Activated gamma-delta T cell (primary cell): ENCODE measurements around the gene ASIC2.

Experiments
- DNase-seq: peaks from one replicate; lab custom pipeline; 2025; lab: John Stamatoyannopoulos, UW

Gene ASIC2

GRCh38 chr17:33243732-33244131 is 49.4 kb downstream of the ASIC2 start:
- DNase-seq: no peak

- DNase-seq: no peak
Measured at GRCh38 chr17:33242375-33243124, 50.5 kb downstream of the ASIC2 start.

DNA sequence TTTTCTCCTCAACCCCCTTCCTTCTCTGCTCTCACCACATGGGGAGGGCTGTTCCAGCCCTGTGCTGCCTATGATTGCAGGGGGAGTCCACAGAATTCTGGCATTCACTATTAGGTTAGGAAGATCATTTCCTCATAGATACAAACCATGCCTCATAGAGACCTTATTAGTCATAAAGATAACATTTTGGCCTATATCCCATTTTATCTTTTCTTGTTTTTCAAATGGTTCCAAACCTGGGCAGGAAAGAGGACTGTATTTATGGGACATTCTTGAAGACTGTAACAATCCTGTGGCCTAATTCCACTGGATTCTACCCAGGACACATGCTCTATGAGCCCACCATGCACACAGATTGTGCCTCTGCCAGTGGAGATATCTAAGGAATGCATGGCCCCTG is 51.7 kb downstream of the ASIC2 start:
- DNase-seq: no peak

DNA sequence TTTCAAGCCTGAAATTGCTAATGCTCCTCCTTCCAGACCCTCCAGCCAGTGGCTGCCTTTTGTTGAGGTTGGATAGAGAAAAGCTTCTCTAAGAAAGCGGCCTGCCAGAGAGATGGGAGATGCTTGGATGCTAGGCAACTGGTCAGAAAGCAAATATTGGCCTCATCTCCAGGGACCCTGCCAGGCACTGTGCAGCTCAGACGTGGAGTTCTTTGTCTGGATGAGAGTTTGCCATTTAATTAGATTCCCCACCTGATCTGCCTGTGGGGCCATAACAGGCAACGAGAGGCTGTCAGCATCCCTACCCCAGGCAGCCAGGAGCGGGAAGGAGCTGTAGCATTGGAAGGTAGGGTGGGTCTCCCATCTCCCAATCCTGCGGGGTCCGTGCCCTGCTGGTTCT is 52.7 kb downstream of the ASIC2 start:
- DNase-seq: no peak

- DNase-seq: no peak
Measured at GRCh38 chr17:33239702-33240101, 53.4 kb downstream of the ASIC2 start.

GRCh38 chr17:33234930-33235685 is 58.0 kb downstream of the ASIC2 start:
- no peak for DNase-seq

DNA sequence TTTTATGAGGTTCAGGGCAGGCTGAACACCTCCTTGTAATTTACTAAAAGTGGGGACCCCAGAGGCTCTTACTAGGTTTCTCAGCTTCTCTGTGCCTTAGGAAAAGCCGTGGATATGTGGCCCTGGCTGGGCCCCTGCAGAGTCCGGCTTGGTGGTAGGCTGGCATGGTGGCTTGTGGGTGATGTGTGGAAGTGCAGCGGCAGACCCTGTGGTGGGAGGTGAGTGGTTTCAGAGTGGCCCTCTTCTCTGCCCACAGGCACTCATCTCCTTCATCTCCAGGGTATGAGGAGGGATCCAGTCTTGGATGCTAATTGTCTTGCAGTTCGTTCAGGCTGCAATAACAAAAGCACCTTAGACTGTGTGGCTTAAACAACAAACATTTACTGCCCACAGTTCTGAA is 58.9 kb downstream of the ASIC2 start:
- DNase-seq: no peak

GRCh38 chr17:33233811-33234177 is 59.3 kb downstream of the ASIC2 start:
- DNase-seq: no peak

DNA sequence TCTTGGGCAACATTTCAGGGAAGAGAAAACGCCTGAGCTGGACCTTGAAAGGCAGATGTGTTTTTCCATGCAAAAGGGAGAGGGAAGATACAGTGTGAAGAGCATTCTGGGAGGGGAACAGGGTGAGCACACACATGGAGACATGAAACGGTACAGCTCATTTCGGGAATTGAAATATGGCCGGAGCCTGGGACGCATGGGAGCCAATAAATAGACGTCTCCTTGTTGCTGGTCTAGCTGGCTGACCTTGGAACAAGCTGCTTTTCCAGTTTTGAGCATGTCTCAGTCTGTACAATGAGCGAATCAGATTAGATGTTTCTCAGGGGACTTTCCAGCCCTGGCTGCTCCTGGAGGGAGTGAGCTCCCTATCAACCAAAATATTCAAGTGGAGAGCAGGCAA is 63.6 kb downstream of the ASIC2 start:
- no peak for DNase-seq

DNA sequence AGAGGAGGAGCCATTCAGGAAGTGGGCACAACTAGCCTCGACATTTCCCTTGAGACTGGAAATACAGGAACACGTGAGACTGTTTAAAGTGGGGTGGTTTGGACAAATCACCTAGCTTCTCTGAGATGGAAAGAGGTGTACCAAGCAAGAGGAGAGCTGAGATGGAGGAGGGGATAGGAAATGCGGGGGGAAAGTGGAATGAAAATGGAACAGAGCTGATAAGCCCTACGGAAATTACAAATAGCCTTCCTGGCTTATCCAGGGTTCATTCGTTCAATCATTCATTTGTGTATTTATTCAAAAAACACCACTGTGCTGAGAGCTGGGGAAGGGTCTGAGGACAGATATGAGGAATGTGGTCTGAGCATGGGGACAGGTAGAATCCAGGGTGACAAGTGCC is 64.1 kb downstream of the ASIC2 start:
- no peak for DNase-seq

- no peak for DNase-seq
Measured at GRCh38 chr17:33228548-33228947, 64.5 kb downstream of the ASIC2 start.

DNA sequence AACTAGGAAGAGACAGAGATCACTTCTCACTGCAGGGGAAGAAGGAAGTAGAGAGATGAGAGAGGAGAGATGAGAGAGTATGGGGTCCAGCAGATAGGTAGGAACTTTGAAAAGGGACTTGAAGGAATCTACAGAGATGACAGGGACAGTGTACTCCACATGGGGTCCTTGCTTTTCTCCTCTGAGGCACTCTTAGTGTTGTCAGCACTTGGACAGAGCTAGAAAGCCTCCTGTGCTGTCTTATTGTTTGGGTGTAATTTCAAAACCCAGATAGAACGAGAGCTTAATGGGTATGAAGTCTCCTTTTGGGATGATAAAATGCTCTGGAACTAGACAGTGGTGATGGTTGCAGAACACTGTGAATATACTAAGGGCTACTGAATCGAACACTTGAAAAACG is 65.2 kb downstream of the ASIC2 start:
- DNase-seq: no peak

DNA sequence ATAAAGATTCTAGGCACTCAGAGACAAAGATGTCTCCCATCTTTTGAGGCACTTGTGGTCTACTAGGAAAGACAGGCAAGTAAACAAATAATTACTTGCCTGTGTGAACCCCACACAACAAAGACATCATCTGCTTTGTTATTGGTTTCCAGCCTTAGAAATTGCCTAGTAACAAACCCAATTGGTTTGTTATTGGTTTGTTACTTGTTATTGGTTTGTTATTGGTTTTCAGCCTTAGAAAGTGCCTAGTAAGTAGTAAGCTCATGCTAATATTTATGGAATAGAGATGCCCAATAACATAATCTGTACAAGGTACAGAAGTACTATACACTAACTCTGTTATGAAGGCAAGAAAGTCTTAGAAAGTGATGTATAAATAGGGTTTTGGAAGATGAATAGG is 67.1 kb downstream of the ASIC2 start:
- DNase-seq: no peak

- DNase-seq: no peak
Measured at GRCh38 chr17:33225509-33225908, 67.6 kb downstream of the ASIC2 start.

DNA sequence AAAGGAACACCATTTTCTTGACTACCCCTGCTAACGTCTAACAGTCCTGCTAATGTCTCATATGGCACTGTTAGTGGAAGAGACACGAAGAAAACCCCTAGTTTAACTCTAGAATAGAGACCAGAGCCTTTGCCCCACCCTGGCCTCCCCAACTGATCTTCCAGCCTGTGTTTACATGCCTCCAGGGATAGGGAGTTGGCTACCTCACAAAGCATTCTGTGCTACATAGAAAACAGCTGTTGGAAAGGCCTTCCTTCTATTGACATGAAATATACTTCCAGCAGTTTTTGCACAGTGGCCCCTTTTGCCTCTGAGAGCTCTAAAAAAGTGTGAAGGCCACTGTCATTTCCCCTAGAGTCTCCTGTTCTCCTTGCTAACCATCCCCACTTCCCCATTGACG is 73.1 kb downstream of the ASIC2 start:
- no peak for DNase-seq

- DNase-seq: no peak
Measured at GRCh38 chr17:33218698-33219601, 74.1 kb downstream of the ASIC2 start.

- no peak for DNase-seq
Measured at GRCh38 chr17:33217891-33218290, 75.2 kb downstream of the ASIC2 start.

GRCh38 chr17:33214996-33215395 is 78.1 kb downstream of the ASIC2 start:
- no peak for DNase-seq

GRCh38 chr17:33210285-33210684 is 82.8 kb downstream of the ASIC2 start:
- DNase-seq: no peak

DNA sequence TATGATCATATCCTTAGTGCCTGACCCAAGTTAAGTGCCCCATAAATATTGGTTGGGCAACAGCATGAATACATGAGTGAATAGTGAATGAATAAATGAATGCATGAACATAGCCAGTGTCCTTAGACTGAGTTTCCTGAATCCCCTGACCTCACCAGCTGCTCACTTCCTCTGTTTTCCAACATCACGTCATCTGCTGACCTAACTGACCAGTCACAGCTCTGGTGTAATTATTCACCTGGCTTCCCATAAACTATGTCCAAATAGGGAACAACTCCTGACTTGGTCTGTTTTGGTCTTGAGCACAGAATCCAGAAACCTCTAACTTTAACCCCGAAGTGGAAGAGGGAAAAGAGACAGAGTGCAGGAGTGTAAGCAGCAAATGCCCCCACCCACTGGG is 83.4 kb downstream of the ASIC2 start:
- no peak for DNase-seq

GRCh38 chr17:33207231-33207630 is 85.9 kb downstream of the ASIC2 start:
- DNase-seq: no peak

- no peak for DNase-seq
Measured at GRCh38 chr17:33205552-33205951, 87.5 kb downstream of the ASIC2 start.

DNA sequence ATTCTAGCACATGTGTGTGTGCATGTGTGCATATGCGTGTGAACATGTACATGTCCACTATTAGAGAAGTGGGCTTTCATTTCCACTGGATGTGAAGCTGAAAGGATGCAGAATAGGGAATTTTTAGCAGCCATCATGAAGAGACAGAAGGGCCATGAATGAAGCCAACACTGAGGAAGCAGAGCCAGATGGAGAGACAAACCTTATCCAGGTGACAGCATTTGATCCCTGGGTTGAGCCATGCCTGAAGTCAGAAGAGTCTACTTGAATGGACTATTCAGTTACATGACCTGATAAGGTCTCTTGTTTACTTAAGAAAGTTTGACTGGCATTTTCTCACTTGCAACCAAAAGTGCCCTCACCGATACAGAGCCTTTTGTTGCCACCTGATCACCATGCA is 88.4 kb downstream of the ASIC2 start:
- no peak for DNase-seq
